ENCODE data around the gene CECR2.

Gene CECR2

DNA sequence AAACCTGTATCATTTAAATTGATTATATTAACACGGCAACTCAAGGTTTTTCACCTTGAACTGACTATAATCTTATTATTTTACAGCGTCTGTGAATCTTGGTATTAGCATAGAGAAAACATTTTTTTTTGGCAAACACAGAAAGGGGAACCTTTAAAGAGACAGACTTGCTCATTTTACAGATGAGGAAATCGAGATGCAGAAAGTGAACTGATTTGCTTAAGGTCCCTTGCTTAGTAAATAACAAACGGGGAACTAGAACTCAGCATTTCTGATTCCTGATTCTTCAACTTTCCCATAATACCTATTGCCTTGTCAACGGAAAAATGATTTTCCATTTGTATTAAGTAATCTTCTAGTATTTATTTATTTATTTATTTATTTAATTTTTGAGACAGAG, 33.2 kb upstream of the CECR2 start:
- TF ChIP-seq ZBTB7A (IDR thresholded peaks at IDR 0.05; ENCODE audit: low read depth) (no peak), TAF1 (IDR thresholded peaks at IDR 0.05; ENCODE audit: low read depth) (no peak), YY1 (IDR thresholded peaks at IDR 0.05; ENCODE audit: low read depth) (no peak), TEAD4 (IDR thresholded peaks at IDR 0.05) (no peak)
- TF ChIP-seq, protein P1, sequence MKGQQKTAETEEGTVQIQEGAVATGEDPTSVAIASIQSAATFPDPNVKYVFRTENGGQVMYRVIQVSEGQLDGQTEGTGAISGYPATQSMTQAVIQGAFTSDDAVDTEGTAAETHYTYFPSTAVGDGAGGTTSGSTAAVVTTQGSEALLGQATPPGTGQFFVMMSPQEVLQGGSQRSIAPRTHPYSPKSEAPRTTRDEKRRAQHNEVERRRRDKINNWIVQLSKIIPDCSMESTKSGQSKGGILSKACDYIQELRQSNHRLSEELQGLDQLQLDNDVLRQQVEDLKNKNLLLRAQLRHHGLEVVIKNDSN (IDR thresholded peaks at IDR 0.05), result no peak

GRCh38 chr22:17337639-17338038, 31.6 kb upstream of the CECR2 start:
- no peak for TF ChIP-seq RAD21 (IDR thresholded peaks at IDR 0.05; ENCODE audit: low read depth)
- TF ChIP-seq EGR1 (IDR thresholded peaks at IDR 0.05), result no peak
- TF ChIP-seq TEAD4 (IDR thresholded peaks at IDR 0.05), result no peak
- TF ChIP-seq NFIC (IDR thresholded peaks at IDR 0.05), result no peak
- no peak for TF ChIP-seq TCF12 (IDR thresholded peaks at IDR 0.05; ENCODE audit: low read depth)
- TF ChIP-seq CREB1 (IDR thresholded peaks at IDR 0.05; ENCODE audit: low read depth), result no peak
- TF ChIP-seq, protein P2, sequence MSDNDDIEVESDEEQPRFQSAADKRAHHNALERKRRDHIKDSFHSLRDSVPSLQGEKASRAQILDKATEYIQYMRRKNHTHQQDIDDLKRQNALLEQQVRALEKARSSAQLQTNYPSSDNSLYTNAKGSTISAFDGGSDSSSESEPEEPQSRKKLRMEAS (IDR thresholded peaks at IDR 0.05), result no peak
- TF ChIP-seq, protein P1 (IDR thresholded peaks at IDR 0.05), result no peak
- TF ChIP-seq TAF1 (IDR thresholded peaks at IDR 0.05; ENCODE audit: low read depth), result no peak
- no peak for TF ChIP-seq EP300 (IDR thresholded peaks at IDR 0.05; ENCODE audit: borderline replicate concordance)
- TF ChIP-seq CEBPB (IDR thresholded peaks at IDR 0.05), result no peak
- no peak for TF ChIP-seq FOXM1 (IDR thresholded peaks at IDR 0.05; ENCODE audit: borderline replicate concordance, low read depth)
- TF ChIP-seq, protein P3, sequence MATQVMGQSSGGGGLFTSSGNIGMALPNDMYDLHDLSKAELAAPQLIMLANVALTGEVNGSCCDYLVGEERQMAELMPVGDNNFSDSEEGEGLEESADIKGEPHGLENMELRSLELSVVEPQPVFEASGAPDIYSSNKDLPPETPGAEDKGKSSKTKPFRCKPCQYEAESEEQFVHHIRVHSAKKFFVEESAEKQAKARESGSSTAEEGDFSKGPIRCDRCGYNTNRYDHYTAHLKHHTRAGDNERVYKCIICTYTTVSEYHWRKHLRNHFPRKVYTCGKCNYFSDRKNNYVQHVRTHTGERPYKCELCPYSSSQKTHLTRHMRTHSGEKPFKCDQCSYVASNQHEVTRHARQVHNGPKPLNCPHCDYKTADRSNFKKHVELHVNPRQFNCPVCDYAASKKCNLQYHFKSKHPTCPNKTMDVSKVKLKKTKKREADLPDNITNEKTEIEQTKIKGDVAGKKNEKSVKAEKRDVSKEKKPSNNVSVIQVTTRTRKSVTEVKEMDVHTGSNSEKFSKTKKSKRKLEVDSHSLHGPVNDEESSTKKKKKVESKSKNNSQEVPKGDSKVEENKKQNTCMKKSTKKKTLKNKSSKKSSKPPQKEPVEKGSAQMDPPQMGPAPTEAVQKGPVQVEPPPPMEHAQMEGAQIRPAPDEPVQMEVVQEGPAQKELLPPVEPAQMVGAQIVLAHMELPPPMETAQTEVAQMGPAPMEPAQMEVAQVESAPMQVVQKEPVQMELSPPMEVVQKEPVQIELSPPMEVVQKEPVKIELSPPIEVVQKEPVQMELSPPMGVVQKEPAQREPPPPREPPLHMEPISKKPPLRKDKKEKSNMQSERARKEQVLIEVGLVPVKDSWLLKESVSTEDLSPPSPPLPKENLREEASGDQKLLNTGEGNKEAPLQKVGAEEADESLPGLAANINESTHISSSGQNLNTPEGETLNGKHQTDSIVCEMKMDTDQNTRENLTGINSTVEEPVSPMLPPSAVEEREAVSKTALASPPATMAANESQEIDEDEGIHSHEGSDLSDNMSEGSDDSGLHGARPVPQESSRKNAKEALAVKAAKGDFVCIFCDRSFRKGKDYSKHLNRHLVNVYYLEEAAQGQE (IDR thresholded peaks at IDR 0.05; ENCODE audit: low read depth), result no peak
- no peak for TF ChIP-seq ZBTB7A (IDR thresholded peaks at IDR 0.05; ENCODE audit: low read depth)
- no peak for TF ChIP-seq YY1 (IDR thresholded peaks at IDR 0.05; ENCODE audit: low read depth)

DNA sequence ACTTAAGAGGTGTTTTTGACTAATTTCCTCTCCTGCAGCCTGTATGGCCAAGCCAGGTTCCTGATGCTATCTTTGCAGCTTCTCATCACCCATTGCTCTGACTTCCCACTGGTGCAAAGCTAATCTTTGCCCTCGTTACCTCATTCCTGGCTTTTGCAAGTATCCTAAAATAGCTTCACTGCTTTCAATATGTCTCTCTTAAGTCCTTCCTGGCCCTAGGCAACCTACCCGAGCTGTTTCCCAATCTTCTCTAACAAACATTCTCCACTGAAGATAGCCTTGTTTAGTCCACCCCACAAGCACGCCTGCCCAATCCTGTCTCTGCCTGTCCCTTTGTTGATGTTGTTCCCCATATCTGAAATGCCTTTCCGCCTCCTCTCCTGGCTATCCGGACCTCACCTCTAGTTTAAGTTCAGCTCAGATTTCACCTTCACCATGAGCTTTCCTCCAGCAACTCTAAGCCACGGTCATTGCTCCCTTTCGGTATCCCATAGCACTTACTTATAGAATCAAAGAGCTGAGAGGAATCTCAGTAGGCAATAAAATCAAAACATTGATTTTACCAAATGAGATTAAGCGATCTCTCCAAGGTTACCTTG, 30.1 kb upstream of the CECR2 start:
- TF ChIP-seq FOXM1 (IDR thresholded peaks at IDR 0.05; ENCODE audit: borderline replicate concordance, low read depth) (no peak), NFIC (IDR thresholded peaks at IDR 0.05) (no peak), TEAD4 (IDR thresholded peaks at IDR 0.05) (no peak), EP300 (IDR thresholded peaks at IDR 0.05; ENCODE audit: borderline replicate concordance) (no peak), TAF1 (IDR thresholded peaks at IDR 0.05; ENCODE audit: low read depth) (no peak)
- TF ChIP-seq, protein P3 (IDR thresholded peaks at IDR 0.05; ENCODE audit: low read depth), result no peak
- TF ChIP-seq, protein P1 (IDR thresholded peaks at IDR 0.05), result no peak
- TF ChIP-seq, protein P2 (IDR thresholded peaks at IDR 0.05), result no peak

- TF ChIP-seq, protein P1 (IDR thresholded peaks at IDR 0.05), result no peak
- TF ChIP-seq NFIC (IDR thresholded peaks at IDR 0.05) (no peak), YY1 (IDR thresholded peaks at IDR 0.05; ENCODE audit: low read depth) (no peak), CEBPB (IDR thresholded peaks at IDR 0.05) (no peak), RAD21 (IDR thresholded peaks at IDR 0.05; ENCODE audit: low read depth) (no peak)
These were observed 26.9 kb upstream of the CECR2 start for GRCh38 chr22:17342361-17342760.

GRCh38 chr22:17343766-17344165, 25.5 kb upstream of the CECR2 start:
- no peak for TF ChIP-seq RAD21 (IDR thresholded peaks at IDR 0.05; ENCODE audit: low read depth)

DNA sequence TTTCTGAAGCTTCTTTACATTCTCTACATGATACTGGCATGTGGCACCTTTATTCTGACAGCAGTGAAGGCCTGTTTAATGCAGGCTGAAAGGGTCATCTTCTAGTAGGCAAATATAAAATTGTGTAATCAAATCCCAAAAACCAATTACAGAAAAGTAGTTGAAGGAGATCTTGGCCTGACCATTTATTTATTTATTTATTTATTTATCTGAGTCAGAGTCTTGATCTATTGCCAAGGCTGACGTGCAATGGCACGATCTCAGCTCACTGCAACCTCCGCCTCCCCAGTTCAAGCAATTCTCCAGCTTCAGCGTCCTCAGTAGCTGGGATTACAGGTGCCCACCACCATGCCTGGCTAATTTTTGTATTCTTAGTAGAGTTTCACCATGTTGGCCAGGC, 22.7 kb upstream of the CECR2 start:
- TF ChIP-seq, protein P1 (IDR thresholded peaks at IDR 0.05), result no peak
- TF ChIP-seq FOXM1 (IDR thresholded peaks at IDR 0.05; ENCODE audit: borderline replicate concordance, low read depth) (no peak), TAF1 (IDR thresholded peaks at IDR 0.05; ENCODE audit: low read depth) (no peak), TEAD4 (IDR thresholded peaks at IDR 0.05) (no peak), RAD21 (IDR thresholded peaks at IDR 0.05; ENCODE audit: low read depth) (no peak), EGR1 (IDR thresholded peaks at IDR 0.05) (no peak), YY1 (IDR thresholded peaks at IDR 0.05; ENCODE audit: low read depth) (no peak), EP300 (IDR thresholded peaks at IDR 0.05; ENCODE audit: borderline replicate concordance) (no peak), CREB1 (IDR thresholded peaks at IDR 0.05; ENCODE audit: low read depth) (no peak), NFIC (IDR thresholded peaks at IDR 0.05) (no peak), ZBTB7A (IDR thresholded peaks at IDR 0.05; ENCODE audit: low read depth) (no peak), CEBPB (IDR thresholded peaks at IDR 0.05) (no peak), TCF12 (IDR thresholded peaks at IDR 0.05; ENCODE audit: low read depth) (no peak)
- TF ChIP-seq, protein P2 (IDR thresholded peaks at IDR 0.05), result no peak
- TF ChIP-seq, protein P3 (IDR thresholded peaks at IDR 0.05; ENCODE audit: low read depth), result no peak
